Tibial nerve (tissue), 4 donors: ENCODE results near the gene PSAPL1. TPM values are rescaled to one million over a fixed set of nuclear protein-coding genes. Genes with fewer than 3 reads are reported as not detected.

Source experiments
- DNase-seq, 2 donors: peaks; one replicate each; pipeline ENCODE4 v3.0.0-alpha.2; 2019; ENCODE audit warnings: low spot score in 2 of 2
- H3K27ac ChIP-seq, 4 donors: fragments of 200-600 bp; sonication (generic) in 3 of 4; one replicate each; pipeline ENCODE4 v1.5.1; 2017 to 2019; ENCODE audit warnings: mild to moderate bottlenecking in 1 of 4
- H3K27me3 ChIP-seq, 2 donors: fragments of 200-600 bp; sonication (generic) in 1 of 2; one replicate each; pipeline versions ENCODE4 v1.5.1 to v1.6.0; 2017 to 2019
- H3K36me3 ChIP-seq, 3 donors: fragments of 200-600 bp; sonication (generic); one replicate each; pipeline ENCODE4 v1.5.1; 2018 to 2019
- H3K4me1 ChIP-seq, 4 donors: fragments of 200-600 bp; sonication (generic) in 3 of 4; one replicate each; pipeline ENCODE4 v1.5.1; 2017 to 2019
- H3K4me3 ChIP-seq, 4 donors: fragments of 200-600 bp; sonication (generic) in 3 of 4; one replicate each; pipeline ENCODE4 v1.5.1; 2017 to 2019; ENCODE audit warnings: mild to moderate bottlenecking in 1 of 4, moderate library complexity in 1 of 4
- H3K9me3 ChIP-seq, 4 donors: fragments of 200-600 bp; sonication (generic) in 3 of 4; one replicate each; pipeline ENCODE4 v1.5.1; 2017 to 2019
- CTCF ChIP-seq, 5 experiments: fragments of 200-600 bp in 3 of 5; fragments of 450-650 bp in 2 of 5; sonication (generic) in 3 of 5; IDR thresholded peaks; one replicate each; pipeline ENCODE4 v1.5.1; 2016 to 2019; ENCODE audit warnings: antibody characterized with exemption in 5 of 5, mild to moderate bottlenecking in 3 of 5, moderate library complexity in 2 of 5
- EP300 ChIP-seq, 2 donors: sonication (generic); formaldehyde crosslinking; IDR thresholded peaks; one replicate each; pipeline ENCODE4 v1.6.1; 2017; ENCODE audit warnings: antibody characterized with exemption in 2 of 2, mild to moderate bottlenecking in 1 of 2
- POLR2A ChIP-seq, 2 donors: fragments of 450-650 bp; IDR thresholded peaks; one replicate each; pipeline ENCODE4 v1.6.1; 2017; ENCODE audit warnings: antibody characterized with exemption in 2 of 2, mild to moderate bottlenecking in 2 of 2, moderate library complexity in 2 of 2
- WGBS, 2 donors: methylation state at CpG; one replicate each; pipeline ENCODE4 v1.1.5; 2018; 5-methylcytosine and 5-hydroxymethylcytosine counted together
- total RNA-seq, 4 donors: library from RNA; depleted of rRNA; stranded (reverse); fragments of >200 nt; gene quantifications; one replicate each; pipeline ENCODE4 v1.1.0, GENCODE V29; 2016

Gene PSAPL1
- total RNA-seq, 4 donors from 2014 or later, result under 0.01 to 0.22 TPM; not detected in 2

DNA sequence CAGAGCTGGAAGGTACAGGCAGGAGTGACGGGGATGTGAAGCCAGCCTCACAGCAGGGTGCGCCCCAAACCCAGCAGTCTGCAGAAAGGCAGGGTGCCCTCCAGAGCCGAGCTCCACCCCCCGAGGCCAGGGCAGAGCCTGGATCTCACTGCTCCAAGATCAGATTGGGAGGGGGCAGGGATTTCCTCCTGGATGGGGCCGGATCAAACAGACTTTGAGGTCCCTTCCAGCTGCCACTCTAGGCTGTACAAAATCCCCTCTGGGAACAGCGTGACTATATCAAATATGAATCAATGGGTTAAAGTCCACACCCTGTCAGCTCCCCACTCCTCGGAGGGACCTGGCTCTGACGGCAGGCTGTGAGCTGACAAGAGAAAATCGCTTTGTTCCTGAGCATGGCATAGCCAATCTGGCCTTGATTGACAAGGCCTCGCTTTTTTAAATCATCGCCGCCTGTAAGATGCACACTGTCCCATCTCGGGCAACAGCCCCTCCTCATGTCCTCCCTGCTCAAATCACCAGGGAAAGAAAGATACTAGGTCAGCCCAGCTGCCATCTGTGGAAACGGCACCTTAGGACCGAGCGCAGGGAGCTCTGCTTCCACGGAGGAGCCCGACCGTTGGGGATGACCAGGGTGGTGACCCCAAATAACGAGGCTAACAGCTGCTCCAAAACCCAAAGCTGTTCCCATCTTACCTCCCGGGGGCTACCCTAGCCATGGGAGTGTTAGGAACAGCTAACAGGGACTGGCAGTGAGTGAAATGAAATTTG lies 39.9 kb downstream of the PSAPL1 start:
- Histone ChIP-seq H3K9me3 (no peaks in the 10 kb centered on the region), H3K36me3 (no peaks in the 10 kb centered on the region), H3K4me3 (no peak overlapping the region), H3K4me1 (peaks cover 0 to 46% (median 0%) of the 10 kb centered on the region in 4 donors), H3K27ac (no peak overlapping the region), H3K27me3 (no peaks in the 10 kb centered on the region)
- 77% methylated on average over 19 to 21 of the region's 21 CpGs for WGBS, 2 donors
- DNase-seq, result no peak
- TF ChIP-seq EP300 (IDR thresholded peaks at IDR 0.05) (no peak), CTCF (IDR thresholded peaks at IDR 0.05) (no peak), POLR2A (IDR thresholded peaks at IDR 0.05) (no peak)

- H3K4me3 ChIP-seq, result no peak overlapping the region
- H3K27ac ChIP-seq, result no peak overlapping the region
- WGBS, 2 donors, result 77 to 81% methylated on average over 28 to 29 of the region's 29 CpGs
- no peak for DNase-seq
- H3K4me1 ChIP-seq, result peaks cover 0 to 52% (median 0%) of the 10 kb centered on the region in 4 donors
- TF ChIP-seq CTCF (IDR thresholded peaks at IDR 0.05), result no peak
- TF ChIP-seq POLR2A (IDR thresholded peaks at IDR 0.05), result no peak
- TF ChIP-seq EP300 (IDR thresholded peaks at IDR 0.05), result no peak
- H3K27me3 ChIP-seq, result no peaks in the 10 kb centered on the region
- H3K9me3 ChIP-seq, result no peaks in the 10 kb centered on the region
- no peaks in the 10 kb centered on the region for H3K36me3 ChIP-seq
Observed at GRCh38 chr4:7393601-7394575, 40.8 kb downstream of the PSAPL1 start.

DNA sequence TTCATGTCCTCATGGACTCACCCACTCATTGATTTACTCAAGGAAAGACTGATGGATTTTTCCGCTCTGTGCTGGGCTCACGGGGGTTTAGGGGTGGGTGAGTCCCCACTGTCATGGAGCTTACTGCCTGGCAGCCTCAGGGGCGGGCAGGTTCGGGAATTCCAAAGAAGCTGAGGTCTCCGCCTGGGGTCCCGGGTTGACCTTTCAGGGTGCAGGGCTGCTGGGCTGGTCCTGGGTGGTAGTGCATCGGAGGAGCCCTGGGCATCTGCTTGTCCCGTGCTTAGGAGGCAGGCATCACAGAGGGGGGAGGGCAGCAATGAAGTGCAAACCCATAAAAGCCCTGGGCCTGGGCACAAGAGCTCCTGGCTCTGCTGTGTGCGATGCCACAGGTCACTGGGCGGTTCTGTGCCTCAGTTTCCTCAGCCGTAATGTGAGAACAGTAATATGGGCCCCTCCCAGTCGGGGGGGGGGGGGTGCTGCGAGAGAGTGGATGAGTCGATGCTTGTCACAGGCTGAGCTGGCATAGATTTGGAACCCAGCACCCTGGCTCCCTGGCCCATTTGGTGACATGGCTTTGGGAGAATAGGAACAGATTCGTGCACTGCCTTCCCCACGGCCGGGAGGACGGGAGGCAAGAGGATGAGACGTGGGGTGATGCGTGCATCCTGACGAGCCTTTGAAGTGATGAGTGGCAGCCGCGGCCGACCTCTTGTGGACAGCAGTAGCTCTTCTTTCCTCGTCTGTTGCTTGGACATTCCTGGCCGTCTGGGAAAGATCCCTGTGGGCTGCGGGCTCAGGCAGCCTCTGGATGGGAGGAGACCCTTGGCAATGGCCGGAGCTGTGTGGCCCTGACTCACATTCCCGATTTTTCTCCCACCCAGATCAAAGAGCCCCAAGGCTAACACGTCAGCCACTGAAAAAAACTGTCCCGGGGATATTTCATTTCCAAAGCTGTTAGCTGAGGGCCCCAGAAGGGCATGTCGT lies 42.0 kb downstream of the PSAPL1 start:
- H3K36me3 ChIP-seq, result no peaks in the 10 kb centered on the region
- H3K4me1 ChIP-seq, result peaks cover 0 to 47% (median 0%) of the 10 kb centered on the region in 4 donors
- whole genome bisulfite sequencing, 2 donors, result 70 to 81% methylated on average over 28 to 31 of the region's 32 CpGs
- TF ChIP-seq CTCF (IDR thresholded peaks at IDR 0.05) (peak in 1 of 5 experiments; percentile 28), EP300 (IDR thresholded peaks at IDR 0.05) (no peak)
- H3K27me3 ChIP-seq, result no peaks in the 10 kb centered on the region
- no peak overlapping the region for H3K4me3 ChIP-seq
- H3K9me3 ChIP-seq, result no peaks in the 10 kb centered on the region
- DNase-seq, result peak in 1 of 2 donors; percentile 25
- peak overlapping the region in 1 of 4 donors; percentile 44 for H3K27ac ChIP-seq

- H3K4me3 ChIP-seq, result no peak overlapping the region
- WGBS, 2 donors, result 66 to 70% methylated on average over 15 to 18 of the region's 18 CpGs
- no peaks in the 10 kb centered on the region for H3K9me3 ChIP-seq
- H3K27ac ChIP-seq, result peak overlapping the region in 1 of 4 donors; percentile 44
- H3K4me1 ChIP-seq, result peaks cover 0 to 46% (median 0%) of the 10 kb centered on the region in 4 donors
- no peaks in the 10 kb centered on the region for H3K27me3 ChIP-seq
- no peak for DNase-seq
- H3K36me3 ChIP-seq, result no peaks in the 10 kb centered on the region
- TF ChIP-seq EP300 (IDR thresholded peaks at IDR 0.05) (no peak), CTCF (IDR thresholded peaks at IDR 0.05) (no peak), POLR2A (IDR thresholded peaks at IDR 0.05) (no peak)
Observed at GRCh38 chr4:7391637-7392437, 42.9 kb downstream of the PSAPL1 start.
